HUES64 (cell line): ENCODE measurements around the gene A4GALT.
A peak's percentile ranks its signal among the peaks of the same experiment; 100 is the strongest.
"Not testable (repeated sequence)": the region's sequence is repeated elsewhere in the genome, so short reads cannot be mapped to it uniquely, and the experiment has no call there.

ENCODE experiments used
- H3K27ac ChIP-seq: 2 replicates; pipeline ENCODE4 v1.7.0; 2013; ENCODE audit warnings: low read depth, low read length, inconsistent platforms
- H3K27me3 ChIP-seq: 2 replicates; pipeline ENCODE4 v1.6.1; 2013; ENCODE audit warnings: mild to moderate bottlenecking, low read length; ENCODE audit not compliant: insufficient read depth
- H3K36me3 ChIP-seq: 2 replicates; pipeline ENCODE4 v1.6.1; 2013; ENCODE audit warnings: mild to moderate bottlenecking, low read length; ENCODE audit not compliant: insufficient read depth
- H3K4me1 ChIP-seq: 2 replicates; pipeline ENCODE4 v1.6.1; 2013; ENCODE audit warnings: mild to moderate bottlenecking, low read length, moderate library complexity; ENCODE audit not compliant: insufficient read depth
- H3K4me3 ChIP-seq: 2 replicates; pipeline ENCODE4 v1.5.1; 2013; ENCODE audit warnings: mild to moderate bottlenecking, low read length, moderate library complexity
- H3K9ac ChIP-seq: 2 replicates; pipeline ENCODE4 v1.6.1; 2013; ENCODE audit warnings: mild to moderate bottlenecking, low read depth, low read length
- H3K9me3 ChIP-seq: 2 replicates; pipeline ENCODE4 v1.6.1; 2013; ENCODE audit warnings: low read depth, low read length; ENCODE audit not compliant: insufficient read depth
- WGBS: fragments of 150-250, 120-280 bp; methylation state at CpG from one replicate; pipeline ENCODE4 v1.1.7; 2013; ENCODE audit warnings: missing lambda C conversion rate; 5-methylcytosine and 5-hydroxymethylcytosine counted together

A4GALT gene

DNA sequence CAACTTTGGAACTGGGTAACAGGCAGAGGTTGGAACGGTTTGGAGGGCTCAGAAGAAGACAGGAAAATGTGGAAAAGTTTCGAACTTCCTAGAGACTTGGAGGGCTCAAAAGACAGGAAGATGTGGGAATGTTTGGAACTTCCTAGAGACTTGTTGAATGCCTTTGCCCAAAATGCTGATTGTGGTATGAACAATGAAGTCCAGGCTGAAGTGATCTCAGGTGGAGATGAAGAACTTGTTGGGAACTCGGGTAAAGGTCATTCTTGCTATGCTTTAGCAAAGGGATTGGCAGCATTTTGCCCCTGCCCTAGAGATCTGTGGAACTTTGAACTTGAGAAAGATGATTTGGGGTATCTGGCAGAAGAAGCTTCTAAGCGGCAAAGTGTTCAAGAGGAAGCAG is 42.7 kb downstream of the A4GALT start:
- not testable (repeated sequence) for H3K4me1 ChIP-seq, H3K4me3 ChIP-seq, H3K9ac ChIP-seq, H3K27me3 ChIP-seq, H3K9me3 ChIP-seq, H3K36me3 ChIP-seq, H3K27ac ChIP-seq
- 92% methylated on average over 4 of the region's 4 CpGs for WGBS

DNA sequence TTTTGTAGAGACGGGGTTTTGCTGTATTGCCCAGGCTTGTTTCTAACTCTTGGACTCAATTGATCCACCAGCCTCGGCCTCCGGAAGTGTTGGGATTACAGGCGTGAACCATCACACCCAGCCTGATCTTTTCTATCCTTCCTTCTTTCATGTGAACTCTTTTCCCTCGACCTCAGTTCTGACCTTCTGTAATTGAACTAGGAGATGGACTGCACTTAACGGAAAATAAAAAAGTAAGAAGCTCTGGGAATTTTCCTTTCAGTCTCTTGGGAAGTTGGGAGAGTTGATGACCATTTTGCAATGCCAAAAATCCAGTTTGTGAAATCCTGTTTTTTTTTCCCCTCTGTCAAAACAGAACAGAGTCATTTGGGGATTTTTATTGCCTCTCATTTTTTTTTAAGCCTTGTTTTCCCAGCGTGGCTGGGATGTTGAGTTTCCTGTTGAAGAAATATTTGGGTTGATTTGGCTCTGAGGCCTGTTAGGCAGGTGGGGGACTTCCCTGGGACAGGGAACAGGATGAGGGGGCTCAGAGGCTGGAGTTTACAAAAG is 44.5 kb downstream of the A4GALT start:
- H3K9me3 ChIP-seq: no peaks in the 10 kb centered on the region
- H3K4me1 ChIP-seq: no peaks in the 10 kb centered on the region
- WGBS: 88% methylated on average over 7 of the region's 7 CpGs
- no peaks in the 10 kb centered on the region for H3K27me3 ChIP-seq
- no peaks in the 10 kb centered on the region for H3K36me3 ChIP-seq
- H3K9ac ChIP-seq: no peak overlapping the region
- no peak overlapping the region for H3K4me3 ChIP-seq
- H3K27ac ChIP-seq: no peak overlapping the region

DNA sequence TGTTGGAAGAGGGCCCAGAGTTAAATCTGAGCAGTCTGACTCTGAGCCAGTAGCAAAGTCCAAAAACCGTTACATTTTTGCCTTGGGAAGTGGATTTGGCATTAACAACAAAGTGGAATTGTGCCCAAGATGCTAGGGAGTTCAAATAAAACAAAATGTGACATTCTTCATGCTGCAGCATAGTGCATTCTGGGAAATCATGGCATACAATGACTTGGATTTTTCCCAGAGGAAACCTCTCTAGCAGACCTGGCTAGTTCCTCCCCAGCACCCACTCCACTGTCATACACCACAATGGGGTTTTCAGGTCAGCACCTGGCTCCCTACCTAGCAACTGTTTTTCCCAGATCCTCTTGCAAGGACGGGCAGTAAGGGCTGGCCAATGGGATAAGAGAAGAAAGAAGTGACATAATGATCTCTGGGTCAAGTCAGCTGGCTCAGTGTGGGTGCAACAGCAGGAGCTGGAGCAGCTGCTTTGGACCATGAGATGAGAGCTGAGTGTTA is 46.7 kb downstream of the A4GALT start:
- no peaks in the 10 kb centered on the region for H3K27me3 ChIP-seq
- H3K9me3 ChIP-seq: no peaks in the 10 kb centered on the region
- H3K27ac ChIP-seq: no peak overlapping the region
- no peaks in the 10 kb centered on the region for H3K4me1 ChIP-seq
- WGBS: 81% methylated on average over 2 of the region's 2 CpGs
- no peak overlapping the region for H3K4me3 ChIP-seq
- no peaks in the 10 kb centered on the region for H3K36me3 ChIP-seq
- no peak overlapping the region for H3K9ac ChIP-seq

DNA sequence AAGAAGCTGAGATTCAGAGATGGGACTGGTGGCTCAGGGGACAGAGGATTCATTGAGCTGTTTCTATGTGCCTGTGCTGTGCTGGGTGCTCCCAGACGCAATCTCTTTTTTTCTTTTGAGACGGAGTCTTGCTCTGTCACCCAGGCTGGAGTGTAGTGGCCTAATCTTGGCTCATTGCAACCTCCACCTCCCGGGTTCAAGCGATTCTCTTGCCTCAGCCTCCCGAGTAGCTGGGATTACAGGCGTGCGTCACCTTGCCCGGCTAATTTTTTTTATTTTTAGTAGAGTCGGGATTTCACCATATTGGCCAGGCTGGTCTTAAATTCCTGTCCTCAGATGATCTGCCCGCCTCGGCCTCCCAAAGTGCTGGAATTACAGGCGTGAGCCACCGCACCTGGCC is 47.6 kb downstream of the A4GALT start:
- H3K9ac ChIP-seq, H3K9me3 ChIP-seq, H3K4me1 ChIP-seq, H3K4me3 ChIP-seq, H3K36me3 ChIP-seq, H3K27me3 ChIP-seq, H3K27ac ChIP-seq: not testable (repeated sequence)
- WGBS: 95% methylated on average over 13 of the region's 13 CpGs

DNA sequence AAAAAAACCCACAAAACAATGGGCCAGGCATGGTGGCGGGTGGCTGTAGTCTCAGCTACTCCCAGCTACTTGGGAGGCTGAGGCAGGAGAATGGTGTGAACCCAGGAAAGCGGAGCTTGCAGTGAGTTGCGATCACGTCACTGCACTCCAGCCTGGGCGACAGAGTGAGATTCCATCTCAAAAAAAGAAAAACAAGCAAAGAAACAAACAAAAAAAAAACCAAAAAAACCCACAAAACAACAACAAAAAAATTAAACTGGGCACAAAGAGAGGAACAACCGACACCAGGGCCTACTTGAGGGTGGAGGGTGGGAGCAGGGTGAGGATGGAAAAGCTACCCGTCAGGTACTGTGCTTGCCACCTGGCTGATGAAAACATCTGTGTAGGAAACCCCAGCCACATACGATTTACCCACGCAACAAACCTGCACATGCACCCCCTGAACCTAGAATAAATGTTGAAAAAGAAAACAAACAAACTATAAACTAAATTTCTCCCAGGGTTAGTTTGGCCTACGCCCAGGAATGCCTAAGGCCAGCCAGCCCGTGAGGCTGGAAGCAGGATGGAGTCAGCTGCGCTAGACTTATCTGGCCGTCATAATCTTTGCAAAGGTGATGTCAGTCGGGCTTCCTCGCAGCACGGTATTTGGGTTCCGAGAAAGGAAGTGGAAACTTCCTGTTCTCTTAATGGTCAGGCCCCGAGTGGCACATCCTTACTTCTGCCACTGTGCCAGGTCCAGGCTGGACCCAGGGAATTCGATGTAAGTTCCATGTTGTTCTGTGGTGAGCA is 49.6 kb downstream of the A4GALT start:
- Histone ChIP-seq H3K4me3 (no peak overlapping the region), H3K4me1 (no peaks in the 10 kb centered on the region), H3K9ac (no peak overlapping the region), H3K9me3 (no peaks in the 10 kb centered on the region), H3K36me3 (no peaks in the 10 kb centered on the region), H3K27me3 (no peaks in the 10 kb centered on the region), H3K27ac (no peak overlapping the region)
- WGBS: 93% methylated on average over 19 of the region's 19 CpGs

DNA sequence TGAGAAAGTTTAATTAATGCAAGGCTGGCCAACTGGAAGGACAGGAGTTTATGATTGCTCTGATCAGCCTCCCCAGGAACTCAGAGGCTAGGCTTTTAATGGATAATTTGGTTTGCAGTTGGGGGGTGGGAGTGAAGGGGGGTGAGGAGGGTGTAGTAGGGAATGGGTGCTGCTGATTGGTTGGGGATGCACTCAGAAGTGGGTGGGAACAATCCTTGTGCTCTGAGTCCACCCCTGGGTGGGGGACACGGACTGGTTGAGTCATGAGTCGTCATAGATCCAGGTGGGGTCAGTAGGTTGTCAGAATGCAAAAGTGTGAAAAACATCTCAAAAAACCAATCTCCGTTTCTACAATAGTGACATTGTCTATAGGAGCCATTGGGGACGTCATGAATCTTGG is 50.6 kb downstream of the A4GALT start:
- no peaks in the 10 kb centered on the region for H3K36me3 ChIP-seq
- no peak overlapping the region for H3K27ac ChIP-seq
- H3K9ac ChIP-seq: no peak overlapping the region
- H3K27me3 ChIP-seq: no peaks in the 10 kb centered on the region
- no peak overlapping the region for H3K4me3 ChIP-seq
- no peaks in the 10 kb centered on the region for H3K9me3 ChIP-seq
- no peaks in the 10 kb centered on the region for H3K4me1 ChIP-seq
- 89% methylated on average over 4 of the region's 4 CpGs for WGBS

DNA sequence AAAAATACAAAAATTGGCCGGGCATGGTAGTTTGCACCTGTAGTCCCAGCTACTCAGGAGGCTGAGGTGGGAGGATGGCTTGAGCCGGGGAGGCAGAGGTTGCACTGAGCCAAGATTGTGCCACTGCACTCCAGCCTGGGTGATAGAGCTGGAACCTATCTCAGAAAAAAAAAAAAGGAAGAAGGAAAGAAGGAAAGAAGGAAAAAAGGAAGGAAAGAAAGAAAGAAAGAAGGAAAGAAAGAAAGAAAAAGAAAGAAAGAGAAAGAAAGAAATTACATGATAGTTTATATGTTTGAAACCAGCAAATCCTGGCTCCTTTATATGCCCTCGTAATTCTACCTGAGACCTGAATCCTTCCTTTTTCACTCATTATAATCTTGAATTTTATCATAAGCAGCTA is 54.3 kb downstream of the A4GALT start:
- H3K27ac ChIP-seq, H3K36me3 ChIP-seq, H3K9ac ChIP-seq, H3K9me3 ChIP-seq, H3K4me3 ChIP-seq, H3K4me1 ChIP-seq: not testable (repeated sequence)
- WGBS: 88% methylated on average over 3 of the region's 3 CpGs
- peaks cover 21% of the 10 kb centered on the region for H3K27me3 ChIP-seq

DNA sequence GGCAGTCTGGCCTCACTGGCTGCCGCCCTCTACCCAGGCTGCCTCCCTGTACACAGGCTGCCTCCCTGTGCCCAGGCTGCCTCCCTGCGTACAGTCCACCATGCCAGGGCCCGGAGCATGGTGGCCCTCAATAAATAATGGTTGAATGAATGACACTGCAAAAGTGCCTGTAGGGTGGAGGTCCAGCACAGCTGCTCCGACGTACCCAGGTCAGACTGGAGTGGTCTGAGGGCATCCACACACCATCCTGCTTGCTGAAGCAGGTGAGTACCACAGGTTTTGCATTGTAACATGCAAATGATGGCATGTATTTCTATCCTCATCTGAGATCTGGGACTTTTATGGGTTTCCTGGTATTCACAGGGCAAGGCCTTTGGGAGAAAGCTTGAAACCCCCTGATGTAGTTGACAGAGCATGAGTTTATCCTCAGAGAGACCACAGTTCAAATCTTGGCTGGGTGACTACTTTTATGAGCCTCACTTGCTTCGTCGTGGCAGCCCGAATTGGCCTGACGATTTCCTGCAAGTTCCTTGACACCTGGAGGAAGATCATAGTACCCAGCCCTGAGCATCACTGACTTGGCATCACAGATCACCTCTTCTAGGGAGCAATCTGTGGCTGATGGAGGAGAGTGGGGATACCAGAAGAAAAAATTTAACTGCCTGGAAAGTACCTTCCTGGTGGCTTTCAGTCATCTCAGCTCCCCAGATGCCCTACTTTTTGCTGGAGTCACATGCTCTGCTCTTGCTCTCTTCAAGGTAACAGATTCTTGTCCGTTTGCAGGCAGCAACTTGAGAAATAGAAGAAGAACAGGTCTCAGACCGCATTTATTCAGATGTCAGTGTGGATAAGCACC is 55.5 kb downstream of the A4GALT start:
- peaks cover 21% of the 10 kb centered on the region for H3K27me3 ChIP-seq
- H3K36me3 ChIP-seq: no peaks in the 10 kb centered on the region
- no peaks in the 10 kb centered on the region for H3K9me3 ChIP-seq
- H3K9ac ChIP-seq: no peak overlapping the region
- no peak overlapping the region for H3K4me3 ChIP-seq
- H3K27ac ChIP-seq: no peak overlapping the region
- H3K4me1 ChIP-seq: no peaks in the 10 kb centered on the region
- WGBS: 85% methylated on average over 10 of the region's 11 CpGs

DNA sequence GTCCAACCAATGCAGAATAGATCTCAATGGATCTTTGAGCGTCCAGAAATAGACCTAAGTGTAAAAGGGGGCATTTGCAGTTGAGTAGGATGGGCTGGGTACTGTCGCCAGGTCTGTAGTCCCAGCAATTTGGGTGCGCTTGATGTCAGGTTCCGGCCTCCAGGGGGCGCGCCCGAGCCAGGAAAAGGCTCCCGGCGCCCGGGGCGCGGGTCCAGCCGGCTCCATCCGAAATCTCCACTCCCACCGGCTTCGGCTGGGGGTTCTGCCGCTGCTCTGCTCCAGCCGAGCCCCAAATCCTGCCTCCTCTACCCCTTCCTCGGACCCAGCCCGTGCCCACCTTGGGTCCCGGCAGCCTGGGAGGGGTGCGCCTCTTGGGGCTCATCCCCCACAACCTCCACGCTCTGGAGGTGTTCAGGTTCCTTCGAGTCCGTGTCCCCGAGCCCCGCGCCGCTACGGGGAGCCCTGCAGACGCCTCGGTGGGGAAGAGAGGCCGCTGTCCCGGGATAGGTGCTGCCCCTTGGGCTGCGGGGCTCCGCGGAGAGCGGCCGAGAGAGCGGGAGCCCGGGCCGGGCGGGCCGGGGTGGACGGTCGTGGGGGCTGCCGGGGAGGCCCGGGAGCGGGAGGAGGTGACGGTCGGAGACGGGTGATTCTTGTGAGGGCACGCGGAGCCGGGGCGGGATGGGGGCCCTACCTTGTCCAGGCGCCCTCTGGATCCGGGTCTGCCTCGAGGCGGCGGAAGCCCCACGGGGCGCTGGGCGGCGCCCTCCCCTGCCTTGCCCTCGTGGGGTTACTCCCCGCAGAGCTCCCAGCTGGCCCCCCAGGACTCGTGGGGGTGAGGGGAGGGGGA is 58.5 kb downstream of the A4GALT start:
- Histone ChIP-seq H3K4me1 (no peaks in the 10 kb centered on the region), H3K9ac (no peak overlapping the region; the same call in 1 of the 2 replicates), H3K36me3 (no peaks in the 10 kb centered on the region), H3K27ac (no peak overlapping the region), H3K9me3 (no peaks in the 10 kb centered on the region), H3K27me3 (peaks cover 21% of the 10 kb centered on the region), H3K4me3 (peak overlapping the region; percentile 62)
- WGBS: 6% methylated on average over 68 of the region's 68 CpGs

DNA sequence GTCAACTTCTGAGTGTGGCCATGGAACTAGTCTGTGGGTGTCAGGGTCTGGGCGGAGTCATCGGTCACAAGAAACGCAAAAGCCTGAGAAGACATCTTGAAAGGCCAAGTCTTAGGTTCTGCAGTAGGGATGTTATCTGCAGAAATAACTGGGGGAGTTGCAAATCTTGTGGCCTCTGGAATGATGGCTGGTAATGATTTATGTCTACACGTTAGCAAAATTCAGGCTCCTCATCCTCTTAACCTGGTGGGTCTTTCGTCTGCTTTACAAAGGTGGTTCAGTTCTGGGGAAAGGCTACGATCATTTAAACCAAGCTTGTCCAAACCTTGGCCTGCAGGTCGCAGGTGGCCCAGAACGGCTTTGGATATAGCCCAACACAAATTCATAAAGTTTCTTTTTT is 64.1 kb downstream of the A4GALT start:
- 96% methylated on average over 8 of the region's 8 CpGs for WGBS
- H3K9ac ChIP-seq: no peak overlapping the region
- H3K4me1 ChIP-seq: no peaks in the 10 kb centered on the region
- H3K27me3 ChIP-seq: no peaks in the 10 kb centered on the region
- no peak overlapping the region for H3K27ac ChIP-seq
- no peaks in the 10 kb centered on the region for H3K36me3 ChIP-seq
- no peaks in the 10 kb centered on the region for H3K9me3 ChIP-seq
- H3K4me3 ChIP-seq: no peak overlapping the region
